Fibroblast of skin of back (primary cell): ENCODE data around the gene RNF123.

Experiments
- DNase-seq: peaks from one replicate; pipeline ENCODE4 v3.0.0-alpha.2; 2013

The RNF123 gene

GRCh38 chr3:49756036-49756435 lies 66.7 kb downstream of the RNF123 start:
- DNase-seq = no peak

DNA sequence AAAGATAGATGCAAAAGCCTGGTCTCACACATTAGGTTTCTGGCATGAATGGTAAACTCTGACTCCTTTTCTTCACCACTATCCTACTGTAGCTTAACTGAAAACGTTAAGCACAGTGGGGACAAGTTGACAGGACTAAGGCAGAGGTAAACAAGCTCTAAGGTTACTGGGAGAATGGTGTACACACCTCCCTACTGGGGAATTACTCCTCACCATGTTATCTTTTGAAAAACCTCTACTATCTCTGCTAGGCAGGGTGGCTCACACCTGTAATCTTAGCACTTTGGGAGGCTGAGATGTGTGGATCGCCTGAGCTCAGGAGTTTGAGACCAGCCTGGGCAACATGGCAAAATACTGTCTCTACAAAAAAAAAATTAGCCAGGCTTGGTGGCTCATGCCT lies 67.8 kb downstream of the RNF123 start:
- DNase-seq = no peak

- DNase-seq = no peak
These were observed 69.9 kb downstream of the RNF123 start for GRCh38 chr3:49759226-49759625.

- no peak for DNase-seq
These were observed 72.3 kb downstream of the RNF123 start for GRCh38 chr3:49761661-49762060.

DNA sequence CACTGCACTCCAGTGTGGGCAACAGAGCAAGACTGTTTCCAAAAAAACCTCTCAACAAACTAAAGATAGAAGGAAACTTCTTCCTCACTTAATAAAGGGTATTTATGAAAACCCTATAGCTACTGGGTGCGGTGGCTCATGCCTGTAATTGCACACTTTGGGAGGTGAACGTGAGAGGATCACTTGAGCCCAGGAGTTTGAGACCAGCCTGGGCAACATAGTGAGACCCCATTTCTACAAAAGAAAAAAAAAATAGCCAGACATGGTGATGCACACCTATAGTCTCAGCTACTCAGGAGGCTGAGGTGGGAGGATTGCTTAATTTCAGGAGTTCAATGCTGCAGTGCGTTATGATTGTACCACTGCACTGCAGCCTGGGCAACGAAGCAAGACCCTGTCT lies 74.6 kb downstream of the RNF123 start:
- no peak for DNase-seq

- no peak for DNase-seq
These were observed 80.0 kb downstream of the RNF123 start for GRCh38 chr3:49769286-49769915.

- DNase-seq = no peak
These were observed 80.6 kb downstream of the RNF123 start for GRCh38 chr3:49769926-49770325.
